Measurements from ENCODE around the gene ATAD3B.

DNA sequence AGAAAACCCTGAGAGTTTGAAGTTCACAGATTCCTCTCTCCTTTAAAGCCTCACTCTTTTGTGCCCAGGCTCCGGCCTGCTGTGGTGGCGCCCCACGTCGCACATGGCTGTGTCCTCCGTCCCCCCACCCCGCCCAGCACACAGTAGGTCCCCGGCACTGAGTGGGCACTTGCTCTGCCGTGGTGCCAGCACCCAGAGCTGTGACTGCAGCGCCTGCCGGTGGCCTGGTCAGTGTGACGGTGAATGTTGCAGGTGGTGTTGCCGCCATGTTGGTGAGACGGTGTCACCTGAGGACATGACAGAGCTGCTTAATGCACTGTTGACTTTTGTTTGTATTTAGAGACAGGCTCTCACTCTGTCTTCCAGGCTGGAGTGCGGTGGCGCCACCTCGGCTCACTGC is 18.7 kb upstream of the ATAD3B start:
- TF ChIP-seq, protein P1, sequence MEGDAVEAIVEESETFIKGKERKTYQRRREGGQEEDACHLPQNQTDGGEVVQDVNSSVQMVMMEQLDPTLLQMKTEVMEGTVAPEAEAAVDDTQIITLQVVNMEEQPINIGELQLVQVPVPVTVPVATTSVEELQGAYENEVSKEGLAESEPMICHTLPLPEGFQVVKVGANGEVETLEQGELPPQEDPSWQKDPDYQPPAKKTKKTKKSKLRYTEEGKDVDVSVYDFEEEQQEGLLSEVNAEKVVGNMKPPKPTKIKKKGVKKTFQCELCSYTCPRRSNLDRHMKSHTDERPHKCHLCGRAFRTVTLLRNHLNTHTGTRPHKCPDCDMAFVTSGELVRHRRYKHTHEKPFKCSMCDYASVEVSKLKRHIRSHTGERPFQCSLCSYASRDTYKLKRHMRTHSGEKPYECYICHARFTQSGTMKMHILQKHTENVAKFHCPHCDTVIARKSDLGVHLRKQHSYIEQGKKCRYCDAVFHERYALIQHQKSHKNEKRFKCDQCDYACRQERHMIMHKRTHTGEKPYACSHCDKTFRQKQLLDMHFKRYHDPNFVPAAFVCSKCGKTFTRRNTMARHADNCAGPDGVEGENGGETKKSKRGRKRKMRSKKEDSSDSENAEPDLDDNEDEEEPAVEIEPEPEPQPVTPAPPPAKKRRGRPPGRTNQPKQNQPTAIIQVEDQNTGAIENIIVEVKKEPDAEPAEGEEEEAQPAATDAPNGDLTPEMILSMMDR (conservative IDR thresholded peaks at IDR 0.05; ENCODE audit: low read depth, low read length), result no peak
- TF ChIP-seq EZH2 (IDR thresholded peaks at IDR 0.05; ENCODE audit: borderline replicate concordance, low read depth, low read length, poor library complexity, severe bottlenecking), result no peak

All from A673 (cell line).